DLD1 (cell line): ENCODE results near the gene KLHL20.

Source experiments
- in situ Hi-C: cut with HindIII; loops from 2 replicates; pipeline ENCODE4 v1.10.0; 2017; ENCODE audit warnings: low sequenced_read_pairs

KLHL20 gene

GRCh38 chr1:173827611-173828010, 112.8 kb downstream of the KLHL20 start:
- in situ Hi-C loops = no loop called here

- in situ Hi-C loops = no loop called here
Measured at GRCh38 chr1:173832748-173833147, 118.0 kb downstream of the KLHL20 start.
